Cardiac ventricle fibroblast (primary cell): Measurements from ENCODE around the gene TNIK. TPM values are rescaled to one million over a fixed set of nuclear protein-coding genes. Genes with fewer than 3 reads are reported as not detected.

Source experiments
- total RNA-seq: library from RNA; depleted of rRNA; stranded (reverse); fragments of >200 nt; gene quantifications from 2 replicates; pipeline ENCODE4 v1.2.3, GENCODE V29; 2015

The TNIK gene
- total RNA-seq: 3.4 and 4.5 TPM in 2 replicates

DNA sequence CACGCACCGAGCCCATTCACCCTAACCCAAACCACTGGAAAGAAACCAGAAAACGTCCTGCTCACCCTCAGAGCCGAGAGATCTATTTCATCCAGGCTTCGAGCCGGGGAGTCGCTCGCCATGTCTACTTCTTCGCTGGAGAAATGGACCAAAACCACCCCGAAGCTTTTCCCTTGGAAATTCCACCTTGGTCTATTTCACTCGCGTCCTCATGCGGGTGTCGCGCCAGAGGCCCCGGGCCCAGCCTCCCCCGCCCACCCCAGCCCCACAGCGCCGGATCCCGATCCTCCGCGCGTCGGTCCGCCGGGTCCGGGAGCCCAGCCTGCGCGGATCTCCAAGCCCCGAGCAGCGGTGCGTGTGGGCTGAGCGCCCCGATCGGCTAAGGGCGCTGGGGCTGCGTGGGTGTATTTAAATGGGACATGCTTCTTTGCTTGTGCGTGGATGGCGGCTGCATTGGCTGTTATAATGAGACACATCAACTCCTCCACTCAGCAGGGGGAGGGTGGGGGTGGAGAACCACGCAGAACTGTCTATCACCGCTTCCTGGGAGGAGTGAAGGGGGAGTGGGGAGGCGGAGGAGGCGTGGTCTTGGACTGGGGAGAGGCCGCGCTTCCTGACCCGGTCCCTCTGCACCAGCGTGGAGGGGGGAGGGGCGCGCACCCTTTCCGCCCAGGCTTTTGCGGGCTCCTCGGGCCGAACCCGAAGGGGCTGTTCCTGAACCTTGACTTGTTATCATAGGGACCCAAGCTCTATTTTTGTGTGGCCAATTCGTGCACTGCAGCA lies at the start of gene TNIK:
Gene TNIK, minus strand, starts transcription at position 464 of the 783 bp plus-strand sequence. Its CDS starts 342 bp downstream, at position 122.

DNA sequence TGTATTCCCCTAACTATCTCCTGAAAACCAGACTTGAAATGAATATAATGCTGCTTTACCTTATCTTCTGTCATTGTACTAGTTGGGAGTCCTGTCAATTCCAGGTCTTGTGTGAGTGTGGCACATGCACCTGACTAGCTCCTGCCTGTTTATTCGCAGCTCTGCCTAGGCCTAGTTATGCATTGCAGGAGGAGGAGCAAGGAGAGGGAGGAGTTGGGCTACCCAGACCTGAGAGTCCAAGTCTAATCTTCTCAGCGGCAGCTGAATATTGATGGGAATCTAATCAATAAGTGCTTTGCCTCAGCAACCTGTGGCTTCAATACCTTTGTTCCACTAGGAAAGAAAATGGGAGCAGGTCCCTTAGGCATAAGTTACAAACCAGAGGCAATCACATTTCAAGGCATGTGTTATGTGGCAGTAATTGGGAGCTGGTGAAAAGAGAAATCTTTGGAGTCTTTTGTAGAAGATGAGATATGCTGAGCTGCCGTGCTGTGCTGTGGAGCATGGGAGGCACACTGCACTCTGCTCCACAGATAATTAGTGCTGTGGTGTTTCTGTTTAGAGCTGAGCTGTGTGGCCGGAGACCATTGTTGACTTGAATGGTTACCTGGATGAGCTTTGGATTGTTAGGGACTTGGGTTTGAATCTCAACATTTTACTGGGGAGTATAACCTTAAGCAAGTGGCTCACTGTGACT lies 433.5 kb downstream of the TNIK start, which contains the start of gene SLC2A2:
Gene SLC2A2, minus strand, starts transcription at position 124 of the 697 bp plus-strand sequence. Its CDS starts 50 bp downstream, at position 74.

